NB4 (cell line): Measurements from ENCODE around the gene KLHL41.

ENCODE experiments used
- DNase-seq: peaks from one replicate; pipeline ENCODE4 v3.0.0; 2010; ENCODE audit warnings: low read depth
- H3K4me3 ChIP-seq: one replicate; pipeline ENCODE4 v1.5.1; 2011; ENCODE audit warnings: mild to moderate bottlenecking, low read depth, low read length, moderate library complexity
- MAX ChIP-seq: IDR thresholded peaks from 2 replicates; pipeline ENCODE4 v1.6.1; 2011; ENCODE audit warnings: low read depth, low read length
- MYC ChIP-seq: IDR thresholded peaks from 2 replicates; pipeline ENCODE4 v1.6.1; 2011; ENCODE audit warnings: low read depth, low read length
- POLR2A ChIP-seq: IDR thresholded peaks from 2 replicates; pipeline ENCODE4 v1.6.1; 2011; ENCODE audit warnings: mild to moderate bottlenecking; ENCODE audit not compliant: insufficient read length; ENCODE audit errors: extremely low read depth
- TF ChIP-seq, protein P1 (sequence below): IDR thresholded peaks from one replicate; pipeline ENCODE4 v1.5.1; 2012; ENCODE audit warnings: low read depth, low read length

The KLHL41 gene

DNA sequence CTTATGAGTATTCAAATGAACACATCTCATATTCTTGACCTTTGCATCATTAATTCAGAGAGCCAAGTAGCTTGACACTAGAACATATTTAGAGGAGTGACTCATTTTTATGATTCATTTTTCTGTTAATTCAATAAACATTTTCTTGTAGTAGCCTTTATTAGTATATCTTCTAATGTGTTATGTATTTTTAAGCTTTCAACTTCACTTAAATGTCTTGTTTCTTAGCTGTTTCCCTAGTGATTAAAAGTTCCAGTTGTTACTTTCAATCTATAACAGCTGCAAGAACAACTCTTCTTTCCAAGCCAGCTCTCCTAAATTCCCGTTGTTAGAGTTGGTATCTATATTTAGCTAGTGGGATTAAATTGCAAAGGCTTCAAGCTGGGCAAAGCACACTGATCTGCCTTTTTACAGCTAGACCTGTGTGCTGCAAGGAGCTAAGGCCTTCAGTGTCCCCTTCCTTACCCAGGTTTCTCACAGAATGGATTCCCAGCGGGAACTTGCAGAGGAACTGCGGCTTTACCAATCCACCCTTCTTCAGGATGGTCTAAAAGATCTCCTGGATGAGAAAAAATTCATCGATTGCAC, at the start of gene KLHL41:
Gene KLHL41 (plus strand): TSS at position 405 of the 588 bp plus-strand sequence. CDS start 77 bp downstream, at position 482.
- TF ChIP-seq MYC (no peak), MAX (no peak), POLR2A (no peak)
- TF ChIP-seq, protein P1, sequence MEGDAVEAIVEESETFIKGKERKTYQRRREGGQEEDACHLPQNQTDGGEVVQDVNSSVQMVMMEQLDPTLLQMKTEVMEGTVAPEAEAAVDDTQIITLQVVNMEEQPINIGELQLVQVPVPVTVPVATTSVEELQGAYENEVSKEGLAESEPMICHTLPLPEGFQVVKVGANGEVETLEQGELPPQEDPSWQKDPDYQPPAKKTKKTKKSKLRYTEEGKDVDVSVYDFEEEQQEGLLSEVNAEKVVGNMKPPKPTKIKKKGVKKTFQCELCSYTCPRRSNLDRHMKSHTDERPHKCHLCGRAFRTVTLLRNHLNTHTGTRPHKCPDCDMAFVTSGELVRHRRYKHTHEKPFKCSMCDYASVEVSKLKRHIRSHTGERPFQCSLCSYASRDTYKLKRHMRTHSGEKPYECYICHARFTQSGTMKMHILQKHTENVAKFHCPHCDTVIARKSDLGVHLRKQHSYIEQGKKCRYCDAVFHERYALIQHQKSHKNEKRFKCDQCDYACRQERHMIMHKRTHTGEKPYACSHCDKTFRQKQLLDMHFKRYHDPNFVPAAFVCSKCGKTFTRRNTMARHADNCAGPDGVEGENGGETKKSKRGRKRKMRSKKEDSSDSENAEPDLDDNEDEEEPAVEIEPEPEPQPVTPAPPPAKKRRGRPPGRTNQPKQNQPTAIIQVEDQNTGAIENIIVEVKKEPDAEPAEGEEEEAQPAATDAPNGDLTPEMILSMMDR = no peak
- H3K4me3 ChIP-seq = no peak within 1 kb of the TSS
- DNase-seq = no peak

DNA sequence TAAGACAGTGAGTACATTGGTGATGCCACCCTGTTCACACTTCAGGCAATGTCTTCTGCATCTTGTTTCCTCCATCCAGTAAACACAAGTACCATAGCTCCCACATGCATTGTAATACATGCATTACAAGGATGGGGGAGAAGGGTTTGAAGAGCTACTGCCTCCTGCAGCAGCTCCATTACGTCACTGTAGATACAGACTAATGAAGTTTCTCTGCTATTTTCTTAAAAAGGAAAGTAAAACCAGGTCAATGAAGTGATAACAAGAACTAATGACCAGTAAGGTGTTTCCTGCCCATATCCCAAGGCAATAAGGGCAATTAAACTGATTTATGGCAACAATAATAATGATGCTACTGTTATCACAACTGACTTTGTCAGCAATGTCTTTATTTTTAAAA, 48.4 kb upstream of the KLHL41 start:
- no peak overlapping the region for H3K4me3 ChIP-seq
- TF ChIP-seq MYC (no peak), MAX (no peak), POLR2A (no peak)
- TF ChIP-seq, protein P1 = no peak
- DNase-seq = no peak

DNA sequence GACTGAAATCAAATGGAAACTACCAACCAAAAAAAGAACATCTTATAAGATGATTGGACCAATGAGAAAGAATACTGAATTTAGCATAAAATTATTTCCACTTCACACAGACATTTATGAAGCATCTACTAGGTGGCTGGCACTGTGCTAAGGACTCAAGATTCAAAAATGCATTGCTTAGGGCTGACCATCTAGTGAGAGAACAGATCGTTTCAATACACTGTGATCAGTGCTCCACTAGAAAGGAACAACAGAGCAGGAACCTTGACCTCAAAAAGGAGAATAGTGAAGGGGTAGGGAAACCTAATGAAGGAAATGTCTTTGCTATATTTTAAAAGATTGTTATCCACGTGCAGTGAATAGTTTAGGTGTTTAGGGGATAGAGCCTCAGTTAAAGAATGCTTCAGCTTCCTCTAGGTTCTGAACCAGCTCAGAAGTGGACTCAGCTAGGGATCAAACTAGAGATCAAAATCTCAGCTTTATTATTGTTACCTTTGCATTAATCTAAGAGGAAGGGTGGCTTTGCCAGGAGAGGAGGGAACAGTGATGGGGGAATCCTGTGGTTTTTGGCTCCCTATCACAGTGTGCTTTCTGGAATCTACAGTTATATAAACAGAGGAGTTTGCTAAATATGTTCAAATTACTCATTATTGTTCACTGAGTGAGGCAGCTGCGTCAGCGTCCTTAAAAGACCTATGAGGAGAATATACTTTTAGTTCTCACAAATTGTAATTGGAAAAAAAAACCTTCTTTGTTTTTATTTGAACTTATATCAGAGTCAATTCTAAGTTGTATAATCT, 46.4 kb upstream of the KLHL41 start:
- DNase-seq = no peak
- TF ChIP-seq POLR2A (no peak), MAX (no peak), MYC (no peak)
- TF ChIP-seq, protein P1 = no peak
- H3K4me3 ChIP-seq = no peak overlapping the region

DNA sequence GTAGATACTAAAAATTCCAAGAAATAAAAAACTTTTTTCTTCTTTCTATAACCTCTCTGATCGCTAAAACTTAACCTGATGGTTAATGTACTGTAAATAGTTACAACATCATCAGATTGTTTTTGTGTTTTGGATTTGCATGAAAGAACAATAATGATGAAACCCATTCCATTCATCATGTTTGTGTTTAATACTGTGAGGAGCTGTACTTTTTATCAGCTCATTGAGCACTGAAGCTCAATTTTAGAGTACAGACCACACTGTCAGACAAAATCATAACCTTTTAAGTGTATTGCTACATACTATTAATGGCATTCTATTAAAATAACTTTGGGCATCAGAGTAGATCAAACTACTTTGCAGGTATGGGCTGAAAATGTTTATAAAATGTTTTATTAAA, 45.0 kb upstream of the KLHL41 start:
- no peak for DNase-seq
- TF ChIP-seq POLR2A = no peak
- TF ChIP-seq, protein P1 = no peak
- TF ChIP-seq MYC = no peak
- no peak for TF ChIP-seq MAX

DNA sequence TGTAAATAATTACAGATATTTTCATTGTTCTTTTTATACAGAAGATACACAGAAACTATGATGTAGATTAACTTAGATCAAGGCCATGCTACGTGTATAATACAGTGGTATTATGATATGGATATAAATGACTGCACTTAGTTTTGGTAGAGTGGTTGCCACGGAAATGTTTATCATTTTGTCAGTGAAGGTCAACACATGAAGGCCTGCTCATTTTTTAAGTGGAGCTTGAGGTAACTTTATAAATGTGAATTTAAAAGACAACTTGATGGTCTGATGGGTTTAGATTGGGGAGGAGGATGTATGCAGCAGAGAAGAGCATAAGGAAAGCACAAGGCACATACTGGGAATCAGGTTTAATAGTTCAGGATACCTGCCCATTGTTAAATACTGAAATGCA, 44.6 kb upstream of the KLHL41 start:
- TF ChIP-seq MAX (no peak), POLR2A (no peak), MYC (no peak)
- TF ChIP-seq, protein P1 = no peak
- DNase-seq = peak; percentile 43
- no peak overlapping the region for H3K4me3 ChIP-seq

More for the DNA sequence above, 45.0 kb upstream of the KLHL41 start:
- no peak overlapping the region for H3K4me3 ChIP-seq
